Smooth muscle cell (in vitro differentiated cells): ENCODE data around the gene SENP2. TPM values are rescaled to one million over a fixed set of nuclear protein-coding genes. Genes with fewer than 3 reads are reported as not detected.

ENCODE experiments used
- DNase-seq: peaks from one replicate; lab custom pipeline; 2025; ENCODE audit not compliant: unreplicated experiment; lab: John Stamatoyannopoulos, UW
- H2AFZ ChIP-seq: fragments of 200-600 bp; sonication (generic); 2 replicates; pipeline ENCODE4 v1.6.0; 2016; ENCODE audit warnings: antibody characterized with exemption, low read depth, mild to moderate bottlenecking
- H3F3A ChIP-seq: fragments of 200-600 bp; sonication (generic); 2 replicates; pipeline ENCODE4 v1.6.0; 2017; ENCODE audit warnings: antibody characterized with exemption, low read depth
- H3K27ac ChIP-seq: fragments of 200-600 bp; sonication (generic); 2 replicates; pipeline ENCODE4 v1.5.1; 2016; ENCODE audit warnings: low read depth, mild to moderate bottlenecking
- H3K27me3 ChIP-seq: fragments of 200-600 bp; sonication (generic); 2 replicates; pipeline ENCODE4 v1.6.1; 2016; ENCODE audit warnings: low read depth, mild to moderate bottlenecking
- H3K36me3 ChIP-seq: fragments of 200-600 bp; sonication (generic); 2 replicates; pipeline ENCODE4 v1.5.1; 2016; ENCODE audit warnings: low read depth
- H3K4me1 ChIP-seq: fragments of 200-600 bp; sonication (generic); 2 replicates; pipeline ENCODE4 v1.5.1; 2016; ENCODE audit warnings: low read depth
- H3K4me2 ChIP-seq: fragments of 200-600 bp; sonication (generic); 2 replicates; pipeline ENCODE4 v1.6.0; 2016; ENCODE audit warnings: mild to moderate bottlenecking
- H3K4me3 ChIP-seq: fragments of 200-600 bp; sonication (generic); 2 replicates; pipeline ENCODE4 v1.5.1; 2016; ENCODE audit warnings: mild to moderate bottlenecking
- H3K79me2 ChIP-seq: fragments of 200-600 bp; sonication (generic); 2 replicates; pipeline ENCODE4 v1.6.0; 2016; ENCODE audit warnings: low read depth, mild to moderate bottlenecking
- H3K9ac ChIP-seq: fragments of 200-600 bp; sonication (generic); 2 replicates; pipeline ENCODE4 v1.6.0; 2016; ENCODE audit warnings: low read depth
- H3K9me3 ChIP-seq: fragments of 200-600 bp; sonication (generic); replicated peaks from 2 replicates; pipeline ENCODE4 v1.5.1; 2016; ENCODE audit warnings: low read depth
- H4K20me1 ChIP-seq: fragments of 200-600 bp; sonication (generic); 2 replicates; pipeline ENCODE4 v1.6.0; 2016; ENCODE audit warnings: low read depth
- CTCF ChIP-seq: fragments of 200-600 bp; sonication (generic); IDR thresholded peaks from 2 replicates; pipeline ENCODE4 v1.5.1; 2017; ENCODE audit warnings: borderline replicate concordance, mild to moderate bottlenecking, antibody characterized with exemption; ENCODE audit not compliant: insufficient read depth, poor library complexity, severe bottlenecking
- WGBS: methylation state at CpG from one replicate; pipeline ENCODE4 v1.1.7; 2016; ENCODE audit warnings: low lambda C conversion rate; 5-methylcytosine and 5-hydroxymethylcytosine counted together
- polyA plus RNA-seq: library from polyadenylated mRNA; unstranded; fragments of >200 nt; fragmentation: Nextera tagmentation; extraction: Ambion mirVana; gene quantifications from 2 replicates; pipeline ENCODE4 v1.2.1, GENCODE V29; 2016
- total RNA-seq: library from RNA; depleted of rRNA; stranded (reverse); fragments of >200 nt; gene quantifications from 2 replicates; pipeline ENCODE4 v1.2.3, GENCODE V29; 2014

The SENP2 gene
- total and polyA plus RNA-seq, 2 experiments from 2014 or later: 22.9 to 27.4 TPM

- Histone ChIP-seq H3K4me1 (peaks cover 5% of the 10 kb centered on the region), H2AFZ (no peak overlapping the region), H3F3A (peaks cover 32% of the 10 kb centered on the region), H3K9ac (no peak overlapping the region), H4K20me1 (peaks cover 53% of the 10 kb centered on the region), H3K27ac (no peak overlapping the region), H3K79me2 (peaks cover 4% of the 10 kb centered on the region), H3K4me3 (no peak overlapping the region), H3K4me2 (no peak overlapping the region), H3K36me3 (peaks cover 3% of the 10 kb centered on the region), H3K27me3 (no peaks in the 10 kb centered on the region), H3K9me3 (no peaks in the 10 kb centered on the region)
- WGBS: 98% methylated on average over 12 of the region's 12 CpGs
- no peak for TF ChIP-seq CTCF
- DNase-seq: no peak
Measured at GRCh38 chr3:185653949-185654757, 68.1 kb downstream of the SENP2 start.

GRCh38 chr3:185654758-185655145 lies 68.7 kb downstream of the SENP2 start:
- H3K4me1 ChIP-seq: peaks cover 5% of the 10 kb centered on the region
- TF ChIP-seq CTCF: no peak
- H3K79me2 ChIP-seq: peaks cover 6% of the 10 kb centered on the region
- no peak overlapping the region for H3K27ac ChIP-seq
- no peak overlapping the region for H3K9ac ChIP-seq
- no peak overlapping the region for H3K4me2 ChIP-seq
- no peaks in the 10 kb centered on the region for H3K27me3 ChIP-seq
- no peak overlapping the region for H3K4me3 ChIP-seq
- peaks cover 55% of the 10 kb centered on the region for H4K20me1 ChIP-seq
- no peak overlapping the region for H2AFZ ChIP-seq
- WGBS: 100% methylated on average over 2 of the region's 2 CpGs
- no peaks in the 10 kb centered on the region for H3K9me3 ChIP-seq
- DNase-seq: no peak
- H3K36me3 ChIP-seq: peaks cover 3% of the 10 kb centered on the region
- H3F3A ChIP-seq: peaks cover 38% of the 10 kb centered on the region

GRCh38 chr3:185655426-185656320 lies 69.6 kb downstream of the SENP2 start:
- peaks cover 45% of the 10 kb centered on the region for H3F3A ChIP-seq
- peaks cover 5% of the 10 kb centered on the region for H3K79me2 ChIP-seq
- H3K27ac ChIP-seq: peak overlapping the region; percentile 97
- no peak for TF ChIP-seq CTCF
- no peak for DNase-seq
- H3K27me3 ChIP-seq: no peaks in the 10 kb centered on the region
- no peak overlapping the region for H3K4me2 ChIP-seq
- H3K4me3 ChIP-seq: no peak overlapping the region
- 94% methylated on average over 12 of the region's 12 CpGs for WGBS
- H4K20me1 ChIP-seq: peaks cover 63% of the 10 kb centered on the region
- H3K4me1 ChIP-seq: peaks cover 5% of the 10 kb centered on the region
- H2AFZ ChIP-seq: no peak overlapping the region
- no peak overlapping the region for H3K9ac ChIP-seq
- H3K9me3 ChIP-seq: no peaks in the 10 kb centered on the region
- peaks cover 3% of the 10 kb centered on the region for H3K36me3 ChIP-seq
